Liver (tissue), 3 donors: ENCODE data around the gene USP49.

Experiments used
- ATF3 ChIP-seq: IDR thresholded peaks from 2 replicates; pipeline ENCODE4 v1.6.1; 2016; ENCODE audit warnings: antibody characterized with exemption
- CTCF ChIP-seq: fragments of 150-350 bp; IDR thresholded peaks from 2 replicates; pipeline ENCODE4 v1.5.1; 2017; ENCODE audit warnings: improper control_type of control experiment, low read depth, low read length; ENCODE audit not compliant: missing input control
- EGR1 ChIP-seq, 2 donors: IDR thresholded peaks; 2 replicates each; pipeline ENCODE4 v1.6.1; 2016 to 2018; ENCODE audit warnings: antibody characterized with exemption in 2 of 2, low read depth in 2 of 2
- GABPA ChIP-seq, 2 donors: IDR thresholded peaks in 1 of 2; conservative IDR thresholded peaks in 1 of 2; 2 replicates each; pipeline ENCODE4 v1.6.1; 2016; ENCODE audit warnings: antibody characterized with exemption in 2 of 2, mild to moderate bottlenecking in 1 of 2, moderate library complexity in 1 of 2
- HNF4G ChIP-seq: IDR thresholded peaks from 2 replicates; pipeline ENCODE4 v1.6.1; 2016; ENCODE audit warnings: antibody characterized with exemption
- MAX ChIP-seq: IDR thresholded peaks from 2 replicates; pipeline ENCODE4 v1.6.1; 2016; ENCODE audit warnings: antibody characterized with exemption
- RAD21 ChIP-seq, 2 donors: IDR thresholded peaks; 2 replicates each; pipeline ENCODE4 v1.6.1; 2016; ENCODE audit warnings: antibody characterized with exemption in 2 of 2, mild to moderate bottlenecking in 2 of 2
- REST ChIP-seq: IDR thresholded peaks from 2 replicates; pipeline ENCODE4 v1.6.1; 2016; ENCODE audit warnings: antibody characterized with exemption, mild to moderate bottlenecking
- SP1 ChIP-seq: IDR thresholded peaks from 2 replicates; pipeline ENCODE4 v1.6.1; 2018; ENCODE audit warnings: antibody characterized with exemption, mild to moderate bottlenecking
- TAF1 ChIP-seq: conservative IDR thresholded peaks from 2 replicates; pipeline ENCODE4 v1.6.1; 2016; ENCODE audit warnings: antibody characterized with exemption, mild to moderate bottlenecking
- YY1 ChIP-seq: IDR thresholded peaks from 2 replicates; pipeline ENCODE4 v1.6.1; 2016; ENCODE audit warnings: antibody characterized with exemption, mild to moderate bottlenecking
- ZBTB33 ChIP-seq: IDR thresholded peaks from 2 replicates; pipeline ENCODE4 v1.6.1; 2016; ENCODE audit warnings: antibody characterized with exemption
- donor health status: healthy.
- donor health status: healthy.

GRCh38 chr6:41786451-41787218 is 108.5 kb downstream of the USP49 start:
- TF ChIP-seq CTCF: peak; percentile 76
- TF ChIP-seq REST: peak; percentile 67
- peak; percentile 46 to 68 for TF ChIP-seq RAD21 (IDR thresholded peaks at IDR 0.05)
- TF ChIP-seq ZBTB33: no peak
- no peak for TF ChIP-seq SP1
- TF ChIP-seq HNF4G: no peak
- TF ChIP-seq ATF3: no peak
- TF ChIP-seq YY1: no peak
- no peak for TF ChIP-seq GABPA (IDR thresholded peaks at IDR 0.05 in 1 of 2, conservative IDR thresholded peaks at IDR 0.05 in 1 of 2)
- no peak for TF ChIP-seq EGR1 (IDR thresholded peaks at IDR 0.05; ENCODE audit: low read depth in 2 of 2)
- no peak for TF ChIP-seq MAX
- no peak for TF ChIP-seq TAF1
